Endodermal cell (in vitro differentiated cells): ENCODE results near the gene KLHL18. TPM values are rescaled to one million over a fixed set of nuclear protein-coding genes. Genes with fewer than 3 reads are reported as not detected.

Experiments used
- DNase-seq: peaks from one replicate; pipeline ENCODE4 v3.0.0-alpha.2; 2017
- H3K27ac ChIP-seq: 2 replicates; pipeline ENCODE4 v1.5.1; 2013; ENCODE audit warnings: mild to moderate bottlenecking, low read depth, low read length, moderate library complexity
- H3K27me3 ChIP-seq: 2 replicates; pipeline ENCODE4 v1.6.1; 2013; ENCODE audit warnings: mild to moderate bottlenecking, low read length, moderate library complexity; ENCODE audit not compliant: insufficient read depth, control insufficient read depth, poor library complexity, severe bottlenecking
- H3K36me3 ChIP-seq: 2 replicates; pipeline ENCODE4 v1.7.0; 2013; ENCODE audit warnings: mild to moderate bottlenecking, low read length, moderate library complexity; ENCODE audit not compliant: control insufficient read depth, insufficient read depth
- H3K4me1 ChIP-seq: one replicate; pipeline ENCODE4 v1.7.0; 2013; ENCODE audit warnings: low read length; ENCODE audit not compliant: control insufficient read depth, insufficient read depth
- H3K4me3 ChIP-seq: 2 replicates; pipeline ENCODE4 v1.5.1; 2013; ENCODE audit warnings: mild to moderate bottlenecking, low read length, moderate library complexity
- H3K9ac ChIP-seq: 2 replicates; pipeline ENCODE4 v1.6.1; 2013; ENCODE audit warnings: mild to moderate bottlenecking, low read length, moderate library complexity; ENCODE audit not compliant: poor library complexity, severe bottlenecking; ENCODE audit errors: extremely low read depth
- H3K9me3 ChIP-seq: 2 replicates; pipeline ENCODE4 v1.6.1; 2013; ENCODE audit warnings: mild to moderate bottlenecking, low read length, moderate library complexity; ENCODE audit not compliant: control insufficient read depth
- H3K27ac Mint-ChIP-seq: 2 replicates; pipeline ENCODE4 v1.8.0; 2020; ENCODE audit warnings: mixed read lengths
- H3K27me3 Mint-ChIP-seq: 2 replicates; pipeline ENCODE4 v1.8.0; 2021; ENCODE audit warnings: mild to moderate bottlenecking, mixed read lengths; ENCODE audit not compliant: insufficient read depth
- H3K36me3 Mint-ChIP-seq: 2 replicates; pipeline ENCODE4 v1.8.0; 2020; ENCODE audit warnings: low read depth, mixed read lengths
- H3K4me1 Mint-ChIP-seq: 2 replicates; pipeline ENCODE4 v1.8.0; 2020; ENCODE audit warnings: mixed read lengths
- H3K4me3 Mint-ChIP-seq: 2 replicates; pipeline ENCODE4 v1.8.0; 2020; ENCODE audit warnings: mild to moderate bottlenecking, moderate library complexity, mixed read lengths
- H3K9me3 Mint-ChIP-seq: 2 replicates; pipeline ENCODE4 v1.8.0; 2020; ENCODE audit warnings: mild to moderate bottlenecking, mixed read lengths
- WGBS, 2 experiments: methylation state at CpG; one replicate each; pipeline versions ENCODE4 v1.1.5 to v1.1.7; 2013; ENCODE audit warnings: missing lambda C conversion rate in 2 of 2, mixed read lengths in 1 of 2; ENCODE audit not compliant: insufficient coverage in 1 of 2, insufficient read length in 1 of 2; 5-methylcytosine and 5-hydroxymethylcytosine counted together
- total RNA-seq, 2 donors: library from RNA; stranded (reverse); fragmentation: NEBNext Ultra II Directional in 1 of 2; extraction: Animal tissue kit (Norgen Biotek cat#: 25700) in 1 of 2; gene quantifications; 2 replicates in 1 of 2; 3 replicates in 1 of 2; pipeline ENCODE4 v1.2.1, GENCODE V29; 2021
- TF ChIP-seq, protein P1 (sequence below): fragments of 200-600 bp; sonication (generic); conservative IDR thresholded peaks from 2 replicates; pipeline ENCODE4 v1.5.0; 2021; ENCODE audit warnings: antibody characterized with exemption, mild to moderate bottlenecking

KLHL18 gene
- total RNA-seq, 2 donors from 2014 or later: 20.7 to 28.3 TPM

DNA sequence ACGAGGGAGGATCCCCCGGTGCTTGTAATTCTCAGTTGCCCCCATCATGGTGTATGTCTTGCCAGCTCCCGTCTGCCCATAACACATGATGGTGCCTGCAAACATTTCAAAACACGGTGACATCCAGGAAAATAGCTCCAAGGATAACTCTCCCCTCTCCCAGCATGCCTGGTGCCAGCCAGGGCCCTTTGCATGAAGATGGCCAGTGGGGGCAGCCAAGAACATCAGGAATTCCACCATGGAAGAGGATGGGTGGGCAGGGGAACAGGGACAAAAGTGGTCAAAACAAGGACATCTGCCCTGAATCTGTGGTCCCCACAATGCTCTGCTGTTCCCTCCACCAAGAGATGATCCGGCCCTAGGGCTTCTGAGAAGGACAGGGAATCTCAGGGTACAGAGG, 9.2 kb upstream of the KLHL18 start:
- H3K36me3 ChIP-seq: peaks cover 11% of the 10 kb centered on the region
- WGBS, 2 experiments: 88 to 89% methylated on average over 5 of the region's 5 CpGs
- Mint-ChIP-seq H3K36me3 (peaks cover 9% of the 10 kb centered on the region), H3K9me3 (no peaks in the 10 kb centered on the region), H3K27me3 (no peaks in the 10 kb centered on the region), H3K27ac (no peak overlapping the region), H3K4me1 (no peaks in the 10 kb centered on the region), H3K4me3 (no peak overlapping the region)
- TF ChIP-seq, protein P1, sequence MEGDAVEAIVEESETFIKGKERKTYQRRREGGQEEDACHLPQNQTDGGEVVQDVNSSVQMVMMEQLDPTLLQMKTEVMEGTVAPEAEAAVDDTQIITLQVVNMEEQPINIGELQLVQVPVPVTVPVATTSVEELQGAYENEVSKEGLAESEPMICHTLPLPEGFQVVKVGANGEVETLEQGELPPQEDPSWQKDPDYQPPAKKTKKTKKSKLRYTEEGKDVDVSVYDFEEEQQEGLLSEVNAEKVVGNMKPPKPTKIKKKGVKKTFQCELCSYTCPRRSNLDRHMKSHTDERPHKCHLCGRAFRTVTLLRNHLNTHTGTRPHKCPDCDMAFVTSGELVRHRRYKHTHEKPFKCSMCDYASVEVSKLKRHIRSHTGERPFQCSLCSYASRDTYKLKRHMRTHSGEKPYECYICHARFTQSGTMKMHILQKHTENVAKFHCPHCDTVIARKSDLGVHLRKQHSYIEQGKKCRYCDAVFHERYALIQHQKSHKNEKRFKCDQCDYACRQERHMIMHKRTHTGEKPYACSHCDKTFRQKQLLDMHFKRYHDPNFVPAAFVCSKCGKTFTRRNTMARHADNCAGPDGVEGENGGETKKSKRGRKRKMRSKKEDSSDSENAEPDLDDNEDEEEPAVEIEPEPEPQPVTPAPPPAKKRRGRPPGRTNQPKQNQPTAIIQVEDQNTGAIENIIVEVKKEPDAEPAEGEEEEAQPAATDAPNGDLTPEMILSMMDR: peak; percentile 55
- H3K4me3 ChIP-seq: no peak overlapping the region
- no peaks in the 10 kb centered on the region for H3K9me3 ChIP-seq
- no peaks in the 10 kb centered on the region for H3K27me3 ChIP-seq
- peak; percentile 58 for DNase-seq
- no peaks in the 10 kb centered on the region for H3K4me1 ChIP-seq
- no peak overlapping the region for H3K27ac ChIP-seq
- no peak overlapping the region for H3K9ac ChIP-seq

DNA sequence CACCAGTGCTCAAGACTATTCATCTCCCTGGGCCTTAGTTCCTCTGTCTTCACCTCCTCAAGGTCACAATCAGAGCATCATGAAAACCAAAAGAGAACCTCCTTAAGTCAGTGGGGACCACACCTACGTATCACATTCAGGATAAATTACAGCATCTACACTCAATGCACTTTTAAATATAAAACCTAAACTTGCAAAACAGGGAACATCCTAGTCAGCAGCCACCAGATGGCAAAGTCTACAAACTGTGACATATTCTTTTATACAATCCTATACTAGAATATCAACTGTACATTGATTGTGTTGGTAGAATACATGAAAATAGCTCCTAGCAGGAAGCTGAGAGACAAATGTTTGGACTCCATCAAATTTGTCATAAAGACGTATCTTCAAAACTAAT, 8.1 kb upstream of the KLHL18 start:
- 93 to 100% methylated on average over 1 to 2 of the region's 2 CpGs for WGBS, 2 experiments
- Histone ChIP-seq H3K9me3 (no peaks in the 10 kb centered on the region), H3K36me3 (peaks cover 11% of the 10 kb centered on the region), H3K9ac (no peak overlapping the region), H3K4me3 (no peak overlapping the region), H3K4me1 (no peaks in the 10 kb centered on the region), H3K27ac (no peak overlapping the region), H3K27me3 (no peaks in the 10 kb centered on the region)
- H3K4me3 Mint-ChIP-seq: no peak overlapping the region
- H3K27me3 Mint-ChIP-seq: no peaks in the 10 kb centered on the region
- TF ChIP-seq, protein P1: no peak
- no peak overlapping the region for H3K27ac Mint-ChIP-seq
- H3K36me3 Mint-ChIP-seq: peaks cover 9% of the 10 kb centered on the region
- no peaks in the 10 kb centered on the region for H3K4me1 Mint-ChIP-seq
- DNase-seq: no peak
- H3K9me3 Mint-ChIP-seq: no peaks in the 10 kb centered on the region

DNA sequence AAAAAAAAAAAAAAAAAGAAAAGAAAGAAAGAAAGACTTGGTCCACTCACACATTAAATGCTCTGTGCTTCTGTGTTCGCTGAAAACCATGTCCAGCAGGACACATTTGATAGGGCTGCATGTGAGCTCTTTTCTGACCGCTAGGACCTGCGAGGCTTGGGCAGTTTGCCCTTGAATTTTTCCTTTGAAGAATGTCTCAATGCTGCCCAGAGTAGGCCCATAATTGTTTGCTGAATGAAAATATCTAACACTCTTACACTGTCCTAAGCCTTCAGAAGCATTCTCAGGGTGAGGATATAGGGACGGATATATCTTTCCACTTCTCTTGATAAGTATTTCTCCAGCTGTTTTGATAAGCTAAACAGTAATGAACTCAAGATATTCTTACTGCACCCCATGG, 6.2 kb upstream of the KLHL18 start:
- WGBS, 2 experiments: 94 to 100% methylated on average over 2 to 4 of the region's 4 CpGs
- no peaks in the 10 kb centered on the region for H3K27me3 ChIP-seq
- Mint-ChIP-seq H3K27me3 (no peaks in the 10 kb centered on the region), H3K4me3 (no peak overlapping the region), H3K9me3 (no peaks in the 10 kb centered on the region), H3K36me3 (peaks cover 5% of the 10 kb centered on the region), H3K4me1 (peaks cover 7% of the 10 kb centered on the region), H3K27ac (no peak overlapping the region)
- no peak overlapping the region for H3K9ac ChIP-seq
- no peak overlapping the region for H3K4me3 ChIP-seq
- no peak overlapping the region for H3K27ac ChIP-seq
- no peaks in the 10 kb centered on the region for H3K9me3 ChIP-seq
- H3K4me1 ChIP-seq: no peaks in the 10 kb centered on the region
- H3K36me3 ChIP-seq: peaks cover 7% of the 10 kb centered on the region
- DNase-seq: no peak
- TF ChIP-seq, protein P1: no peak
